ENCODE results near the gene SLC35B4. TPM values are rescaled to one million over a fixed set of nuclear protein-coding genes. Genes with fewer than 3 reads are reported as not detected.

The SLC35B4 gene
- total RNA-seq, 4 donors from 2014 or later, result 9.6 to 14.9 (median 10.9) TPM

DNA sequence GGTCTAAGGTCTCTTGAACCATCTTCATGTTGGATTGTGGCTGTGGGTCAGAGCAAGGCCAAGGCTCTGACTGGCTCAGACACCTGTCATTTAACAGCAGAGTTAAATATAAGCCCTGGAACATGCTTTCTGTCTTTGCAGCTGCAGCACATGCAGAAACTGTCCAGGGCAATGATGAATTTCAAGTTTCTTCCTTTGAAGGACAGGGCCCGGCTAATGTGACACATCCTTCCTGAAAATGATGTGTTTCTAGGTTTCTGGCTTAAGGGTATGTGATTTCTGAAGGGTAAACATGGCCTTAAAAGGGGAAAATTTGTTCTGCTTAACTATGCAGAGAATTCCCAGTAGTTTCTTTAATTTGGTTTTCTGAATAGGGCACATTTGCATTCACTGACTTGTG, 34.0 kb upstream of the SLC35B4 start:
- TF ChIP-seq, protein P1, sequence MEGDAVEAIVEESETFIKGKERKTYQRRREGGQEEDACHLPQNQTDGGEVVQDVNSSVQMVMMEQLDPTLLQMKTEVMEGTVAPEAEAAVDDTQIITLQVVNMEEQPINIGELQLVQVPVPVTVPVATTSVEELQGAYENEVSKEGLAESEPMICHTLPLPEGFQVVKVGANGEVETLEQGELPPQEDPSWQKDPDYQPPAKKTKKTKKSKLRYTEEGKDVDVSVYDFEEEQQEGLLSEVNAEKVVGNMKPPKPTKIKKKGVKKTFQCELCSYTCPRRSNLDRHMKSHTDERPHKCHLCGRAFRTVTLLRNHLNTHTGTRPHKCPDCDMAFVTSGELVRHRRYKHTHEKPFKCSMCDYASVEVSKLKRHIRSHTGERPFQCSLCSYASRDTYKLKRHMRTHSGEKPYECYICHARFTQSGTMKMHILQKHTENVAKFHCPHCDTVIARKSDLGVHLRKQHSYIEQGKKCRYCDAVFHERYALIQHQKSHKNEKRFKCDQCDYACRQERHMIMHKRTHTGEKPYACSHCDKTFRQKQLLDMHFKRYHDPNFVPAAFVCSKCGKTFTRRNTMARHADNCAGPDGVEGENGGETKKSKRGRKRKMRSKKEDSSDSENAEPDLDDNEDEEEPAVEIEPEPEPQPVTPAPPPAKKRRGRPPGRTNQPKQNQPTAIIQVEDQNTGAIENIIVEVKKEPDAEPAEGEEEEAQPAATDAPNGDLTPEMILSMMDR (IDR thresholded peaks at IDR 0.05), result no peak
- ATAC-seq (ENCODE audit: low FRiP score), result no peak
- DNase-seq (ENCODE audit: low spot score), result no peak

DNA sequence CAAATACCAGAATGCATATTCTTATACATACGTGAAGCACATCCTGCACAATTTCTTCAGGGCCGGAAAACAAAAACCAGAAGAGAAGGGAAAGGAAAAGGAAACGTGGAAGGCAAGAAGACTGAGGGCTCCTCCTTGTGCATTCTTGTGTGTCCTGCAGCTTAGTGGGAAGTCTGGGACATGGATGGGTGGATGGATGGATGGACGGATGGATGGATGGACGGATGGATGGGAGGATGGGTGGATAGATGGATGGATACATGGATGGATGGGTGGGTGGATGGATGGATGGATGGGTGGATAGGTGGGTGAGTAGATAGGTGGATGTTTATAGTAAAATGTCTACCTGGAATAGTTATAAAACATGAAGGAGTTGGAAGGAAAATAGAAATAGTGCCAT, 30.8 kb upstream of the SLC35B4 start:
- no peak for DNase-seq (ENCODE audit: low spot score)
- no peak for ATAC-seq (ENCODE audit: low FRiP score)
- TF ChIP-seq, protein P1 (IDR thresholded peaks at IDR 0.05), result no peak

- DNase-seq (ENCODE audit: low spot score) (no peak), ATAC-seq (ENCODE audit: low FRiP score) (no peak)
- TF ChIP-seq, protein P1 (IDR thresholded peaks at IDR 0.05), result no peak
Measured at GRCh38 chr7:134343796-134344195, 27.1 kb upstream of the SLC35B4 start.

- ATAC-seq (ENCODE audit: low FRiP score) (no peak), DNase-seq (ENCODE audit: low spot score) (no peak)
- TF ChIP-seq, protein P1 (IDR thresholded peaks at IDR 0.05), result no peak
Measured at GRCh38 chr7:134343136-134343535, 26.4 kb upstream of the SLC35B4 start.

DNA sequence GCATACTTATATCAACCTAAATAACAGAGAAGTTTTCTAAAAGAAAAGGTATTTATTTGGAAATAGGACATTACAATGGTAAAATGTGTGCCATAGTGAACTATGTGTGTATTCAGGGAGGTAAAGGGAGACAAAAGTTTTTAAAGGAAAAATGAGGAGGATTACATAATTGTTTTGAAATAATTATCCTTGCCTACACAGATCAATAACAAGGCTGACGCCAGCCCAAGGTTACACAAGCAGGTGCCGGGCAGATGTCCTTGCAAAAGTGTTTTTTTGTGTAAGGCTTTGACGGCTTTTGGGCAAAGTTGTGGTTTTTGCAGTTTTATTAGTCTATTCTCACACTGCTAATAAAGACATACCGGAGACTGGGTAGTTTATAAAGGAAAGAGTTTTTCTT, 22.7 kb upstream of the SLC35B4 start:
- ATAC-seq (ENCODE audit: low FRiP score) (no peak), DNase-seq (ENCODE audit: low spot score) (no peak)
- TF ChIP-seq, protein P1 (IDR thresholded peaks at IDR 0.05), result no peak

DNA sequence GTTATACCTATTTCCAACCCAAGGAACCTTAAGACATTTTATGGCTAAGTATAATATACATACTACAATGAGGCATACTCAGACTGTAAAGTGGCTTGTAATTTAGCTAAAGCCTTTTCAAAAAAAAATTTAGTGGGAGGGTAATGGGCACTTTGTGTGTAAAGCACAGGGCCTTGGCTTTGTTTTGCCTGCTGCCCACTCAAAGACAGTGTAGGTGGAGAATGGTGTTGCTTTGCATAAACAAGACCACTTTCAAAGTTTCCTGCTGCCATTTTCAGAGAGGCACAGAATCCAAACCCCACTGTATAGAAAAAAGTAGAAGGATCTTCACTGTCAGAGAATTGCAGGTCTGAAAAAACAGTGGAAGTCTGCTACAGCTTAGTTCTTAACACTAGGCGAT, 21.2 kb upstream of the SLC35B4 start:
- ATAC-seq (ENCODE audit: low FRiP score) (no peak), DNase-seq (ENCODE audit: low spot score) (no peak)
- TF ChIP-seq, protein P1 (IDR thresholded peaks at IDR 0.05), result no peak

- no peak for ATAC-seq (ENCODE audit: low FRiP score)
- DNase-seq (ENCODE audit: low spot score), result no peak
- TF ChIP-seq, protein P1 (IDR thresholded peaks at IDR 0.05), result no peak
Measured at GRCh38 chr7:134334408-134334807, 17.7 kb upstream of the SLC35B4 start.

All from omental fat pad (tissue), 4 donors.